GM10847 (cell line): ENCODE results near the gene SNX25.

Experiments used
- POLR2A ChIP-seq: IDR thresholded peaks from 2 replicates; pipeline ENCODE4 v1.6.1; 2011; ENCODE audit not compliant: insufficient read length; ENCODE audit errors: extremely low read depth

The SNX25 gene

DNA sequence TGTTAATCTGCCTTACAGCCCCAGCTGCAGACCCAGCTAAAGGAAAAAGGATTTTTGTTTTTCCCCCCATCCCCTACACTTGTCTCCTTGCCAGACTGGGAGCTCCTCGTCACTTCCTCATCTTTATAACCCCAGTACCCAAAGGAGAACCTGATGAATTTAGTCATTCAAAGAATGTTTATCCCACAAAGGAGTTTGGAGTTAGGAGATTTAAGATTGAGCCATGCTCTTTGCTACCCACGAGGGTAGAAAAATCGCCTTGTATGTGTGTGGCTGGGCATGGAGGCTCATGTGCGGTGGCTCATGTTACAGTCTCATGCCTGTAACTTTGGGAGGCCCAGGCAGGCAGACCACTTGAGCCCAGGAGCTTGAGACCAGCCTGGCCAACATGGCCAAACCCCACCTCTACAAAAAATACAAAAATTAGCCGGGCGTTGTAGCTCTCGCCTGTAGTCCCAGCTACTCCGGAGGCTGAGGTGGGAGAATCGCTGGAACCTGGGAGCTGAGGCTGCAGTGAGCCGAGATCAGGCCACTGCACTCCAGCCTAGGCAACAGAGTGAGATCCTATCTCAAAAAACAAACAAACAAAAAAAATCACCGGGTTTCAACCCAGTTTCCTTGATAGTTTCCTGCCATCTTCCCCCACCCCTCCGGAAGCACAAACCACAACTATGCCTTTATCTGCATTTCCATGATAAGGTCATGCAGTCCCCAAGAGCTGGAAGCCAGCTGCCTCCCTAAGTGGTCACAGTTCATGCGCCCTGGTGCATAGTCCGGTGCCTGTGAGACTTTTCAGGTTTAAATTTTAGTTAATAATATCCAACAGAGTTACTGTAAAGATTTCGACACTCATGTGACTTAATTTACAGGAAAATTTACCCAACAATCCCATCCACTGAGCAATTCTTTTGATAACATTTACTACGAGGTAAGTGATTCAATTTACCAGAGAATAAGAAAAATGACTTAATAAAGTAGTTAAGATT lies 7.1 kb upstream of the SNX25 start:
- no peak for TF ChIP-seq POLR2A

- no peak for TF ChIP-seq POLR2A
Measured at GRCh38 chr4:185202984-185203485, 6.4 kb upstream of the SNX25 start.

- TF ChIP-seq POLR2A, result peak; percentile 66
Measured at GRCh38 chr4:185203486-185204237, 5.7 kb upstream of the SNX25 start, which contains the start of gene CFAP97. Gene CFAP97, minus strand, starts transcription at chr4:185204000. Its CDS starts 12,804 bp downstream, at chr4:185191196.

DNA sequence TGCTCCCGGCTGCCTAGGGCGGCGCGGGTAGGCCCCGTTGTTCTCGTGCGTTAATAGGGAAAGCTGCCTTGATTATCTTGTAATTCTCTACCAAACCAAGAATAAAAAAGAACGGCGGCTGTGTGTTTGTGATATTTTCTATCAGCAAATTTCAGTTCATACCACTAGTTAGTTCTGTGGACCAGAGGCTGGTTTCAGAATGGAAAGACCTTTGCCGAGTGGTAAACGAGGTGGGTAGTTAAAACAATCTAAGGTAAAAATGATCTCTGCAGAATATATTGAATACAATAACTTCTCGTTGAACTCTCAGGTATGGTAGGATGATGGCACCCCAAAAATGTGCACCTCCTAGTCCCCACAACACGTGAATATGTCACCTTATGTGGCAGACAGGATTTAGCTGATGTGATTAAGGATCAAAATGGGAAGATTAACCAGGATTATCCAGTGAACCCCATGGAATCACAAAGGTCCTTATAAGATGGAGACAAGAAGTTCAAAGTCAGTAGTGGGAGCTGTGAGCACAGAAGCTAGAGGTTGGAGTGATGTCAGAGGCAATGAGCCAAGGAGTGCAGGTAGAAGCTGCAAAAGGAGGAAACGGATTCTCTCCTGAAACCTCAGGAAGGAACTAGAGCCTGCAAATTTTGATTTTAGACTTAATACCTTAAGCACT lies 5.0 kb upstream of the SNX25 start:
- TF ChIP-seq POLR2A, result no peak

GRCh38 chr4:185205697-185206342 lies 3.6 kb upstream of the SNX25 start:
- no peak for TF ChIP-seq POLR2A

GRCh38 chr4:185207466-185207865 lies 1.9 kb upstream of the SNX25 start:
- no peak for TF ChIP-seq POLR2A

- TF ChIP-seq POLR2A, result no peak
Measured at GRCh38 chr4:185210102-185210981, 944 bp downstream of the SNX25 start.

DNA sequence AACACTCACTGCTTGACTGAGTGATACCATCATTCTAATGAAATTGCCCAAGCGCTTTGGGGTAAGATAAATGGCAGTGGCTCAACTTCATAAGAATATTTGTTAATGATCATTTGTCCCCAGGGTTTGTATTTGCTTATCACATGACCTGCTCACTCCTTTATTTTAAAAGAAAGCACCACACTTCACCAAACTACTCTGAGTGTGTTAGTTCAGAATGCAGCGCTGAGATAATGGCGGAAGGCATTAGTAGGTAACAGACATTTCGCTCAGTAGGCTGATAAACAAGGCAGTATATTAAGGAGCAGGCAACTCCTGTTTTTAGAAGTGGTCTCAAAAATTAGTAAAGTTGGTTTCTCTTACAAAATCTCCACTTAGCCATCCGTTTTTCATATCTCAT lies 1.6 kb downstream of the SNX25 start:
- no peak for TF ChIP-seq POLR2A

DNA sequence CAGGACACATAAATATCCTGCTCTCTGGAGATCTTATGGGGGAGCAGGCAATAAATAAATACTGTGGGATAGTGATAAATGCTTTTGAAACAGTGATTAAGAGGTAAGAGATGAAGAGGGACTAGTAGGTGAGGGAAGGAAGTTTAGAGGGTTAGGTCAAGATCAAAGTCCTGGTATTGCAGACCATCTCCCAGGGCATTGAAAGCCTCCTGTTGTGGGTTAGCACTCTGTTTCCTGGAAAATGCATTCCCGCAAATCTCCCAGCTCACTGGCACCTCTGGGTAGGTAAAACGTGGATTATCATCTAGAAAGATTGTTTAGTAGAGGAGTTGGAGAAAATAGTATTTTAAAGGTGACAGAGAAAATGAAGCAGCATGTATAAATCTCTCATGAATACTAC lies 2.2 kb downstream of the SNX25 start:
- TF ChIP-seq POLR2A, result no peak

DNA sequence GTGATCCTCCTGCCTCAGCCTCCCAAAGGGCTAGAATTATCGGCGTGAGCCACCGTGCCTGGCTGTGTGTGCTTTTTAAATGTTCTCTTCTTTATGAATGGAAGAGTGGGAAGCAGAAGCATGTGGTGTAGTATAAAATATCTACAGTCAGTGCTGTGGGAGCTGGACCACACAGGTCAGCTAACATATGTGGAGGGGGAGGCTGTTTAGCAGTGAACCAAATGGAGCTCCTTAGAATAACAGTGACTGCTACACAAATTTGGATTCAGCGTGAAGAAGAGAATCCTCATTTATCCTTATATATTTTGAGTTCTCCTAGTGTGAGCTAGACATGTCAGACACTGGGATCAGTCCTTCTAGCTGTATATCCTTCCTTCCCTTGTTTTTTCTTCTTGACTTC lies 3.2 kb downstream of the SNX25 start:
- TF ChIP-seq POLR2A, result no peak

GRCh38 chr4:185213877-185214276 lies 4.5 kb downstream of the SNX25 start:
- no peak for TF ChIP-seq POLR2A

DNA sequence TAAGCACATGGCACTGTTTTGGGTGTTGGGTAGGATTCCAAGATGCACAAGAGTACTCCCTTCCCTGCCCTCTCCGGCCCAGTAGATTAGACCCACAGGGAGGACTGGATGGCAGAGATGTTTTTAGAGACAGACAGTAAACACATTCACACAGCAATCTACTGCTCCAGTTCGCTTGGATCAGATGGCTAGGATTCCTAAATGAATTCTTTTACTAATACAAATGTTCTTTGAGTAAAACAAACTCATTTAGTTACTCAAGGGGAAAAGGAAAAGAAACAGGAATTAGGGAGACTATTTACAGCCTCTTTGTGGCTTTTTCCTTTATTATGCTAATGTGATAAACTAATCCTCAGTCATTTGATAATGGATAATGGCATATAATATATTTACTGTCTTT lies 5.9 kb downstream of the SNX25 start:
- no peak for TF ChIP-seq POLR2A

DNA sequence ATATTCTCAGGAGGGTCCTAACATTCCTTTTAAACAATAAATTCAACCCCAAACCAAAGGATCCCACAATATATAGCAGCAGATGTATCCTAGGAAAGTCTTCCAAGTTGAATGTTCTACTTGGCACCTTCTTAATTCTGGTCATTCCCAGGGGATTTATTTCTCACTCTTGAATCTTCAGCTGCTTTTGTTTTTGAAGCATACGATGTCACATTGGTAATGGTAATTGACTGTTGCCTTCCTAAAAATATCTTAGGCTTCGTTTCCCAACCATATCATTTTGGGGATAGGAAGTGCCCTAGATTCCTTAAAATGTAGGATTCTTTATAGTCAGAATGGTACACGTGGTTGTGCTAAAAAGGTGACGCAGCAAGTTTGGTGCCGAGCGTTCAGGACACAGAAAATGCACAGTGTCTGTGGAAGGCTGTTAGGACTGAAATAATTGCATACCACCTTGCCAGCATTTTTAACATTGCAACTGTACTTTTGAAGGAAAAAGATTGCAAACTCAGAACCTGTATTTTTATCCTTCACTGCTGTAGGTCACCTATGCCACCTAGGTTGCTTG lies 8.1 kb downstream of the SNX25 start:
- TF ChIP-seq POLR2A, result no peak
